HG02973 (cell line): ENCODE data around the gene LY6G5B.

Experiments
- ATAC-seq: cut with Tn5 transposase; IDR thresholded peaks from one replicate; pipeline ENCODE4 v1.9.1; 2021; ENCODE audit warnings: moderate library complexity; ENCODE audit not compliant: unreplicated experiment

LY6G5B gene

DNA sequence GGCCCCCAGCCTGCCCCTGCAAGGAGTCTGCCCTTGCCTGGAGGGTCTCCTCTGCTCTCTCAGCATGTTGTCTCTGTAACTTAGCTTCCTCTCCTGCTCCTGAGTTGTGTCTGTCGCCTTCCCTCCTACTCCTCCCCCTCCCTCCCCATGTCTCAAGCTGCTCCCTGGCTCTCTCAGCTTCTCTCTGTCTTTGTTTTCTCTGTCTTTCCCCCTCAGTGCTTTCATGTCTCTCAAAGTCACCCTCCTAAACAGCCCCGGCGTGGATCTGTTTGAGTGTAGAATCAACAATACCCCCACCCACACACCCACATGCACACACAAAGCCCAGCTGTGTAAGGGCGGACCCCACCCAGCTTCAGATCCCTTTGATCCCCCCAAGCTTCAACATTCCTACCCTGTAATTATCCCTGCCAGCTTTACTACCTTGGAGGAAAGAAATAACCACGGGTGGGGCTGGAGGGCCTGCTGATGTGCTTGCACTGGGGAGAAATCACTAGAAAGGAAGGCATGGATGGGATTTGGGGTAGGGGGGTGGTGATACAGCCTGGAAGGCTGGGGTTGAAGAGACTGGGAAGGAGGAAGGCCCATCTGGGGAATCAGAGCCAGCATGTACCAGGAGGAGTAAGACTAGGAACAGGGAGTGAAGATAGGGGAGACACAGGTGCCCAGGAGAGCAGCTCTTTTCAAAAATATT is 44.4 kb downstream of the LY6G5B start:
- no peak for ATAC-seq

- no peak for ATAC-seq
These were observed 45.5 kb downstream of the LY6G5B start, which contains the start of gene LY6G6D for GRCh38 chr6:31715022-31715958. Gene LY6G6D, plus strand, starts transcription at chr6:31715348. Its CDS starts 8 bp downstream, at chr6:31715356.

DNA sequence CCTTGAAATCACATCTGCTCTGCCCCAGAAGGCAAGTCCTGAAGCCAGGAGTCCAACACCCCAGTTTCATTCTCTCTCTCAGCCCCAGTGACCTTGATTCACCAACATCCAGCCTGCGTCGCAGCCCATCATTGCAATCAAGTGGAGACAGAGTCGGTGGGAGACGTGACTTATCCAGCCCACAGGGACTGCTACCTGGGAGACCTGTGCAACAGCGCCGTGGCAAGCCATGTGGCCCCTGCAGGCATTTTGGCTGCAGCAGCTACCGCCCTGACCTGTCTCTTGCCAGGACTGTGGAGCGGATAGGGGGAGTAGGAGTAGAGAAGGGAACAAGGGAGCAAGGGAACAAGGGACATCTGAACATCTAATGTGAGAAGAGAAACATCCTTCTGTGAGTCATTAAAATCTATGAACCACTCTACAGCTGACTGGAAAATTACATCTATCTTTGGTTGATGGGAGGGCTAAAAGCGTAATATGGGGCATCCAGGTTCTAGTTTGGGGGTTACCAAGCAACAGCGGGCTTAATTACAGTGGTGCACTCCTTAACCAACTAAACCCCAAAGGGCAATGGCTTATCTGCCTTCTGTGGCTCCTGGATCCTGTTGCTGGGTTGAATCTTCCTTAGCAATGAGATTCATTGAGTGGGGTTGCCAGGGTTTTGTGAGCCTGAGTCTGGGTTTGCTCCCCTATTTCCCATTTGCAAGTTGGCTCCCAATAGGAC is 47.9 kb downstream of the LY6G5B start:
- no peak for ATAC-seq

- ATAC-seq: no peak
These were observed 48.5 kb downstream of the LY6G5B start for GRCh38 chr6:31718265-31718664.

GRCh38 chr6:31719001-31719400 is 49.2 kb downstream of the LY6G5B start:
- ATAC-seq: no peak

DNA sequence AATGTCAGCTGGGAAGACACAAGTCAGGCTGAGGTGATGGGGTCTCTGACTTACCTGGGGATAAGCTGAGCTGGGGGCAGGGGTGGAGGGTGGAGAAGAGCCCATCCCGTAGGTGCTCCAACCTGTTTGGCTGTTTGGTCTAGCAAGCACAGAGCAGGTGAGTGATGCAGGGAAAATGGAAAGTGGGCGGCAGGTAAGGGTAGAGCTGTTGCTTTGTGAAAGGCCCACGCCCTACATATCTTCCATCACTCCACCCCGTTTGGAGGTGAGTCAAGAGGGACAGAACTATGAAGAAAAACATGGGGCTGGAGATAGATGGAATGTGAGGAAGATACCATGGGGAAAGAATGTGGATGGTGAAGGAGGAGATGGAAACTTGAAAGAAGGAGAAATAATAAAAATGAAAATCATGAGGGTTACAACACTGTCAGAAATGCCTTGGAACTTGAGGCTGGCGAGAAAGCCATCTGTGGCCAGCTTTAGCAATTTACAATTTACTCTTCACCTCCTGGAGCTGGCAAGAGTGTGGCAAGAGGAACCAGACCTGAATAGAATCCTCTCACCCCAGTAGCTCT is 50.5 kb downstream of the LY6G5B start:
- no peak for ATAC-seq

- no peak for ATAC-seq
These were observed 51.7 kb downstream of the LY6G5B start, which contains the start of gene LY6G6C for GRCh38 chr6:31721351-31722020. Gene LY6G6C, minus strand, starts transcription at chr6:31721746. Its CDS starts 67 bp downstream, at chr6:31721679.

DNA sequence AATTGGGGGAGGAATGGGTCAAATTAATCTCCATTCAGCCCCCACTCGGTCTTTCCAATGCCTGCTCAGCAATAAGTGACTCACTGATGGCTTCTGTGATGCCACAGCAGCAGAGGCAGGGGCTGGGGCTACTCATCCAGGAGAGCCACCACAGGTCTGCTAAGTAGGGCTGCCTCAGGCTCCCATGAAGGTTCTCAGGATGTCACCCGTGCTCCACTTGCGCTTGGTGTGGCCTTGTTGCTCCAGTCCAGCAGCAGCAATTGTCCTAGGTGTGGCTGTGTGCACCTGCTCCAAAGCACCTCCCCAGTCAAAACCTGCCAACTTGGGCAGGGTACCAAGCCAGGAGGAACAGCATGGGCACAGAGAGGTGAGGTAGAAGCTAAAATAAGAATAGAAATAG is 52.4 kb downstream of the LY6G5B start:
- ATAC-seq: no peak
